ENCODE measurements around the gene RMDN3. TPM values are rescaled to one million over a fixed set of nuclear protein-coding genes. Genes with fewer than 3 reads are reported as not detected.

The RMDN3 gene
- total RNA-seq, 1 donor from 2014 or later: 77.1 TPM

GRCh38 chr15:40739047-40739446 lies 16.0 kb downstream of the RMDN3 start:
- intact Hi-C loops (cut with DNase I): no loop called here

GRCh38 chr15:40737048-40737447 lies 18.0 kb downstream of the RMDN3 start:
- no peak overlapping the region for H3K27ac ChIP-seq
- H3K9me3 ChIP-seq: no peaks in the 10 kb centered on the region
- H3K27me3 ChIP-seq: no peaks in the 10 kb centered on the region
- TF ChIP-seq CTCF (IDR thresholded peaks at IDR 0.05): no peak
- ATAC-seq: no peak
- no peaks in the 10 kb centered on the region for H3K4me1 ChIP-seq
- peaks cover 84% of the 10 kb centered on the region for H3K36me3 ChIP-seq
- no peak overlapping the region for H3K4me3 ChIP-seq
- no peak for DNase-seq
- intact Hi-C loops (cut with DNase I): no loop called here

More at GRCh38 chr15:40739047-40739446, 16.0 kb downstream of the RMDN3 start:
- DNase-seq (no peak), ATAC-seq (no peak)
- Histone ChIP-seq H3K4me3 (no peak overlapping the region), H3K27me3 (no peaks in the 10 kb centered on the region), H3K36me3 (peaks cover 93% of the 10 kb centered on the region), H3K4me1 (no peaks in the 10 kb centered on the region), H3K27ac (no peak overlapping the region), H3K9me3 (no peaks in the 10 kb centered on the region)
- TF ChIP-seq CTCF (IDR thresholded peaks at IDR 0.05): no peak

GRCh38 chr15:40736575-40736974 lies 18.5 kb downstream of the RMDN3 start:
- Histone ChIP-seq H3K27me3 (no peaks in the 10 kb centered on the region), H3K4me1 (no peaks in the 10 kb centered on the region), H3K9me3 (no peaks in the 10 kb centered on the region), H3K4me3 (no peak overlapping the region), H3K27ac (no peak overlapping the region), H3K36me3 (peaks cover 79% of the 10 kb centered on the region)
- no peak for TF ChIP-seq CTCF (IDR thresholded peaks at IDR 0.05)
- ATAC-seq (no peak), DNase-seq (no peak)
- intact Hi-C loops (cut with DNase I): no loop called here

GRCh38 chr15:40731034-40731433 lies 24.0 kb downstream of the RMDN3 start:
- TF ChIP-seq CTCF (IDR thresholded peaks at IDR 0.05): no peak
- H3K27me3 ChIP-seq: no peaks in the 10 kb centered on the region
- DNase-seq: no peak
- intact Hi-C loops (cut with DNase I): no loop called here
- H3K36me3 ChIP-seq: peaks cover 28% of the 10 kb centered on the region
- no peaks in the 10 kb centered on the region for H3K4me1 ChIP-seq
- ATAC-seq: no peak
- H3K9me3 ChIP-seq: no peaks in the 10 kb centered on the region
- no peak overlapping the region for H3K27ac ChIP-seq
- no peak overlapping the region for H3K4me3 ChIP-seq

GRCh38 chr15:40723919-40724318 lies 31.1 kb downstream of the RMDN3 start:
- ATAC-seq (no peak), DNase-seq (no peak)
- Histone ChIP-seq H3K9me3 (no peaks in the 10 kb centered on the region), H3K36me3 (no peaks in the 10 kb centered on the region), H3K4me3 (no peak overlapping the region), H3K27me3 (no peaks in the 10 kb centered on the region), H3K27ac (no peak overlapping the region), H3K4me1 (no peaks in the 10 kb centered on the region)
- intact Hi-C loops (cut with DNase I): no loop called here
- no peak for TF ChIP-seq CTCF (IDR thresholded peaks at IDR 0.05)

GRCh38 chr15:40722934-40723333 lies 32.1 kb downstream of the RMDN3 start:
- intact Hi-C loops (cut with DNase I): no loop called here
- H3K4me3 ChIP-seq: no peak overlapping the region
- no peaks in the 10 kb centered on the region for H3K36me3 ChIP-seq
- H3K4me1 ChIP-seq: no peaks in the 10 kb centered on the region
- DNase-seq (no peak), ATAC-seq (no peak)
- TF ChIP-seq CTCF (IDR thresholded peaks at IDR 0.05): no peak
- H3K9me3 ChIP-seq: no peaks in the 10 kb centered on the region
- no peak overlapping the region for H3K27ac ChIP-seq
- no peaks in the 10 kb centered on the region for H3K27me3 ChIP-seq

Data from upper lobe of right lung (tissue), 1 donor.